T-cell (primary cell): ENCODE data around the gene ESPNL. TPM values are rescaled to one million over a fixed set of nuclear protein-coding genes. Genes with fewer than 3 reads are reported as not detected.

Experiments
- ATAC-seq, 4 experiments: fragments of 200-7000 bp in 3 of 4; fragments of 150-1000 bp in 1 of 4; cut with Tn5 transposase; replicated peaks in 1 of 4; 1 replicate in 3 of 4; 2 replicates in 1 of 4; pipeline ENCODE4 v1.10.0; 2021; ENCODE audit warnings: moderate library complexity in 3 of 4, mild to moderate bottlenecking in 2 of 4, moderate number of reproducible peaks in 1 of 4
- CTCF ChIA-PET, 2 donors: fragments of 300-600 bp; sonication (Branson Sonifier 250); formaldehyde crosslinking; loops; one replicate each; lab custom pipeline; 2022; ENCODE audit warnings: antibody characterized with exemption in 2 of 2; lab: Charles Lee
- POLR2A ChIA-PET, 2 donors: fragments of 300-600 bp; sonication (Branson Sonifier 250); formaldehyde crosslinking; loops; one replicate each; lab custom pipeline; 2022; ENCODE audit warnings: antibody characterized with exemption in 2 of 2; lab: Charles Lee
- DNase-seq, 35 experiments: peaks; one replicate each; pipeline versions ENCODE4 v3.0.0 to v3.0.0-alpha.2; 2013 to 2023
- H3K27ac ChIP-seq: one replicate; pipeline ENCODE4 v1.5.1; 2013; ENCODE audit warnings: low read length
- H3K27me3 ChIP-seq, 2 experiments: replicated peaks in 1 of 2; 1 replicate in 1 of 2; 2 replicates in 1 of 2; pipeline versions ENCODE4 v1.6.1 to v1.7.0; 2013; ENCODE audit warnings: low read length in 1 of 2, mixed read lengths in 1 of 2; ENCODE audit not compliant: control insufficient read depth in 2 of 2, insufficient read depth in 2 of 2; ENCODE audit errors: extremely low read depth in 1 of 2
- H3K36me3 ChIP-seq, 2 donors: 1 replicate in 1 of 2; 2 replicates in 1 of 2; pipeline versions ENCODE4 v1.6.1 to v1.7.0; 2013; ENCODE audit warnings: low read length in 1 of 2; ENCODE audit not compliant: control insufficient read depth in 2 of 2, insufficient read depth in 1 of 2; ENCODE audit errors: extremely low read depth in 1 of 2
- H3K4me1 ChIP-seq, 2 experiments: 1 replicate in 1 of 2; 2 replicates in 1 of 2; pipeline versions ENCODE4 v1.6.1 to v1.7.0; 2013; ENCODE audit warnings: low read length in 2 of 2, mixed read lengths in 1 of 2; ENCODE audit not compliant: insufficient read depth in 2 of 2, control insufficient read depth in 1 of 2; ENCODE audit errors: extremely low read depth in 1 of 2
- H3K4me3 ChIP-seq, 2 donors: 1 replicate in 1 of 2; 2 replicates in 1 of 2; pipeline versions ENCODE4 v1.5.1 to v1.7.0; 2013; ENCODE audit warnings: mild to moderate bottlenecking in 2 of 2, low read length in 1 of 2, moderate library complexity in 1 of 2; ENCODE audit not compliant: control insufficient read depth in 1 of 2; ENCODE audit errors: extremely low read depth in 1 of 2
- H3K9me3 ChIP-seq: 2 replicates; pipeline ENCODE4 v1.7.0; 2013
- H3K27ac Mint-ChIP-seq, 2 donors: one replicate each; pipeline ENCODE4 v1.8.0; 2020 to 2021; ENCODE audit warnings: mild to moderate bottlenecking in 2 of 2, mixed read lengths in 2 of 2
- H3K27me3 Mint-ChIP-seq, 2 donors: one replicate each; pipeline ENCODE4 v1.8.0; 2021 to 2022; ENCODE audit warnings: mixed read lengths in 2 of 2
- H3K36me3 Mint-ChIP-seq: one replicate; pipeline ENCODE4 v1.8.0; 2021; ENCODE audit warnings: mixed read lengths
- H3K4me1 Mint-ChIP-seq, 3 donors: one replicate each; pipeline ENCODE4 v1.8.0; 2020 to 2022; ENCODE audit warnings: mixed read lengths in 3 of 3, mild to moderate bottlenecking in 1 of 3
- H3K4me3 Mint-ChIP-seq, 3 donors: one replicate each; pipeline ENCODE4 v1.8.0; 2020 to 2022; ENCODE audit warnings: mild to moderate bottlenecking in 3 of 3, mixed read lengths in 3 of 3, moderate library complexity in 3 of 3
- H3K9me3 Mint-ChIP-seq, 3 donors: one replicate each; pipeline ENCODE4 v1.8.0; 2020 to 2022; ENCODE audit warnings: mixed read lengths in 3 of 3
- WGBS: methylation state at CpG from one replicate; pipeline ENCODE4 v1.1.5; 2013; ENCODE audit warnings: missing lambda C conversion rate; ENCODE audit not compliant: insufficient coverage; 5-methylcytosine and 5-hydroxymethylcytosine counted together
- total RNA-seq, 35 experiments: library from RNA in 6 of 35; stranded (reverse) in 6 of 35; fragments of 120-200 nt in 1 of 35; gene quantifications; one replicate each; pipeline versions ENCODE4 v1.2.1 to v1.2.4 and lab custom pipeline; 2013 to 2026

The ESPNL gene
- total RNA-seq, 5 donors from 2014 or later (not counting 1 experiment from before 2014, with no cell fraction given): 0.10 to 0.44 (median 0.25) TPM; not detected in 2

GRCh38 chr2:238082827-238083226 lies 17.3 kb upstream of the ESPNL start:
- H3K36me3 Mint-ChIP-seq: peaks cover 66% of the 10 kb centered on the region
- Histone ChIP-seq H3K27me3 (no peaks in the 10 kb centered on the region), H3K9me3 (no peaks in the 10 kb centered on the region), H3K4me3 (no peak overlapping the region), H3K36me3 (peaks cover 6 to 42% of the 10 kb centered on the region in 2 donors), H3K4me1 (no peaks in the 10 kb centered on the region), H3K27ac (no peak overlapping the region)
- no peak overlapping the region for H3K27ac Mint-ChIP-seq
- no peak overlapping the region for H3K4me3 Mint-ChIP-seq
- no peaks in the 10 kb centered on the region for H3K9me3 Mint-ChIP-seq
- WGBS: 98% methylated on average over 7 of the region's 7 CpGs
- ChIA-PET CTCF (no interaction called here), POLR2A (no interaction called here)
- ATAC-seq (no peak), DNase-seq (no peak)
- peaks cover 5 to 8% (median 7%) of the 10 kb centered on the region in 3 donors for H3K4me1 Mint-ChIP-seq
- H3K27me3 Mint-ChIP-seq: no peaks in the 10 kb centered on the region

GRCh38 chr2:238083919-238084318 lies 16.2 kb upstream of the ESPNL start:
- H3K36me3 Mint-ChIP-seq: peaks cover 64% of the 10 kb centered on the region

GRCh38 chr2:238084761-238085160 lies 15.4 kb upstream of the ESPNL start:
- H3K27me3 Mint-ChIP-seq: no peaks in the 10 kb centered on the region
- ChIA-PET CTCF (no interaction called here), POLR2A (no interaction called here)
- Histone ChIP-seq H3K36me3 (peaks cover 6 to 40% of the 10 kb centered on the region in 2 donors), H3K4me1 (no peaks in the 10 kb centered on the region), H3K4me3 (no peak overlapping the region), H3K9me3 (no peaks in the 10 kb centered on the region), H3K27me3 (no peaks in the 10 kb centered on the region), H3K27ac (no peak overlapping the region)
- ATAC-seq (no peak), DNase-seq (no peak)
- no peak overlapping the region for H3K4me3 Mint-ChIP-seq
- peaks cover 5 to 8% (median 7%) of the 10 kb centered on the region in 3 donors for H3K4me1 Mint-ChIP-seq
- H3K9me3 Mint-ChIP-seq: no peaks in the 10 kb centered on the region
- no peak overlapping the region for H3K27ac Mint-ChIP-seq
- peaks cover 58% of the 10 kb centered on the region for H3K36me3 Mint-ChIP-seq
- 83% methylated on average over 1 of the region's 7 CpGs for WGBS

More at GRCh38 chr2:238083919-238084318, 16.2 kb upstream of the ESPNL start:
- Histone ChIP-seq H3K4me1 (no peaks in the 10 kb centered on the region), H3K4me3 (no peak overlapping the region), H3K9me3 (no peaks in the 10 kb centered on the region), H3K36me3 (peaks cover 6 to 40% of the 10 kb centered on the region in 2 donors), H3K27ac (no peak overlapping the region), H3K27me3 (no peaks in the 10 kb centered on the region)
- CTCF ChIA-PET: no interaction called here
- Mint-ChIP-seq H3K9me3 (no peaks in the 10 kb centered on the region), H3K27ac (no peak overlapping the region), H3K4me1 (peaks cover 5 to 8% (median 7%) of the 10 kb centered on the region in 3 donors), H3K27me3 (no peaks in the 10 kb centered on the region), H3K4me3 (no peak overlapping the region)
- DNase-seq (no peak), ATAC-seq (no peak)
- 100% methylated on average over 1 of the region's 5 CpGs for WGBS
- POLR2A ChIA-PET: no interaction called here

- Histone ChIP-seq H3K9me3 (no peaks in the 10 kb centered on the region), H3K4me1 (no peaks in the 10 kb centered on the region), H3K27me3 (no peaks in the 10 kb centered on the region), H3K36me3 (peaks cover 6 to 33% of the 10 kb centered on the region in 2 donors), H3K4me3 (no peak overlapping the region), H3K27ac (no peak overlapping the region)
- Mint-ChIP-seq H3K27ac (no peak overlapping the region), H3K4me3 (no peak overlapping the region), H3K27me3 (no peaks in the 10 kb centered on the region), H3K4me1 (peaks cover 5 to 8% (median 7%) of the 10 kb centered on the region in 3 donors), H3K36me3 (peaks cover 50% of the 10 kb centered on the region), H3K9me3 (no peaks in the 10 kb centered on the region)
- no peak for ATAC-seq
- CTCF ChIA-PET: no interaction called here
- no peak for DNase-seq
- no CpG with 5 or more reads among the region's 3 CpGs for WGBS
- POLR2A ChIA-PET: no interaction called here
Observed at GRCh38 chr2:238085899-238086298, 14.2 kb upstream of the ESPNL start.

GRCh38 chr2:238087211-238087610 lies 12.9 kb upstream of the ESPNL start:
- H3K9me3 ChIP-seq: no peaks in the 10 kb centered on the region
- no CpG with 5 or more reads among the region's 2 CpGs for WGBS
- DNase-seq (no peak), ATAC-seq (no peak)
- H3K9me3 Mint-ChIP-seq: no peaks in the 10 kb centered on the region
- no peak overlapping the region for H3K27ac Mint-ChIP-seq
- POLR2A ChIA-PET: interaction anchor here in 1 of 2 donors (0.7 kb wide), 1 partner anchor 86 kb away, joined by 4 read pairs; no protein-coding TSS in a partner anchor
- no peak overlapping the region for H3K27ac ChIP-seq
- peaks cover 44% of the 10 kb centered on the region for H3K36me3 Mint-ChIP-seq
- H3K4me3 ChIP-seq: no peak overlapping the region
- no peaks in the 10 kb centered on the region for H3K4me1 ChIP-seq
- H3K36me3 ChIP-seq: peaks cover 6 to 22% of the 10 kb centered on the region in 2 donors
- H3K4me3 Mint-ChIP-seq: no peak overlapping the region
- H3K27me3 ChIP-seq: no peaks in the 10 kb centered on the region
- no peaks in the 10 kb centered on the region for H3K27me3 Mint-ChIP-seq
- CTCF ChIA-PET: interaction anchor here in 1 of 2 donors (0.7 kb wide), 1 partner anchor 283 kb away, joined by 3 read pairs; no protein-coding TSS in a partner anchor
- H3K4me1 Mint-ChIP-seq: peaks cover 5 to 8% (median 7%) of the 10 kb centered on the region in 3 donors

- H3K27ac Mint-ChIP-seq: no peak overlapping the region
- no CpG with 5 or more reads among the region's 4 CpGs for WGBS
- no peak for DNase-seq
Observed at GRCh38 chr2:238090887-238091286, 9.3 kb upstream of the ESPNL start.

More at GRCh38 chr2:238090887-238091286, 9.3 kb upstream of the ESPNL start:
- ChIA-PET POLR2A (no interaction called here), CTCF (no interaction called here)
- no peak overlapping the region for H3K4me3 Mint-ChIP-seq
- no peak overlapping the region for H3K4me3 ChIP-seq
- H3K36me3 ChIP-seq: no peaks in the 10 kb centered on the region
- H3K9me3 Mint-ChIP-seq: no peaks in the 10 kb centered on the region
- H3K9me3 ChIP-seq: no peaks in the 10 kb centered on the region
- no peak overlapping the region for H3K27ac ChIP-seq
- ATAC-seq: no peak
- H3K36me3 Mint-ChIP-seq: peaks cover 22% of the 10 kb centered on the region
- peaks cover 5 to 7% (median 6%) of the 10 kb centered on the region in 3 donors for H3K4me1 Mint-ChIP-seq
- no peaks in the 10 kb centered on the region for H3K27me3 ChIP-seq
- H3K27me3 Mint-ChIP-seq: no peaks in the 10 kb centered on the region
- no peaks in the 10 kb centered on the region for H3K4me1 ChIP-seq
